Prostate gland (tissue), 2 donors: ENCODE measurements around the gene ATAD3C.
"Not testable (repeated sequence)": the region's sequence is repeated elsewhere in the genome, so short reads cannot be mapped to it uniquely, and the experiment has no call there.

ENCODE experiments used
- CTCF ChIP-seq, 4 experiments: fragments of 200-600 bp in 2 of 4; fragments of 450-650 bp in 2 of 4; sonication (generic) in 2 of 4; IDR thresholded peaks; 1 replicate in 3 of 4; 2 replicates in 1 of 4; pipeline ENCODE4 v1.5.1; 2016 to 2019; ENCODE audit warnings: antibody characterized with exemption in 4 of 4, mild to moderate bottlenecking in 2 of 4, moderate library complexity in 2 of 4
- POLR2A ChIP-seq: fragments of 450-650 bp; IDR thresholded peaks from one replicate; pipeline ENCODE4 v1.6.1; 2016; ENCODE audit warnings: antibody characterized with exemption, mild to moderate bottlenecking
- POLR2AphosphoS5 ChIP-seq: sonication (generic); formaldehyde crosslinking; IDR thresholded peaks from one replicate; pipeline ENCODE4 v1.6.1; 2017; ENCODE audit warnings: antibody characterized with exemption

DNA sequence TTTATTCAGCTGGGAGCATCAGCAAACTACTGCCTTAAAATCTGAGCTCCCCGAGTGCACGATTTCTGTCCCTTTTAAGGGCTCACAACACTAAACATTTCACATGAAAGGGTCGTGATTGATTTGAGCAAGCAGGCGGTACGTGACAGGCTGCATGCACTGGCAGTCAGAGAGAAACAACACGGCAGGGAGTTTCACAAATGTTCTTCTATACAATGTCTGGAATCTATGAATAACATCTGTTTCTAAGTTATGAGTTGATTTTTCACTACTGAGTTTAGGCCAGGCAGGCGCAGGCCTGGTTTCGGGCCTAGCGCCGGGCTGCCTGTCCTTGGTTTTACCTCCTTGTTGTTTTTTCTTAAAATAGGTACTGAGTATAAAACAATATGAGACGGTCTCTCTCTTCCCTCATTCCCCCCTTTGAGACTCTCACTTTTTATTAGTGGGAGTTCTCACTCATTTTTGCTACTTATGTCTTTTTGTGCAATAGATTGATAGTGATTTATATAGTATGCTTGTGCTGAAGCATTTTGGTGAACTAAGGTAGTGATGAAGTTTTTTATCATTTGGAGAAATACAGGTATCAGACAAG, 37.1 kb upstream of the ATAD3C start:
- not testable (repeated sequence) for TF ChIP-seq CTCF (IDR thresholded peaks at IDR 0.05); POLR2A; POLR2AphosphoS5
